ENCODE measurements around the gene INPP5E. TPM values are rescaled to one million over a fixed set of nuclear protein-coding genes. Genes with fewer than 3 reads are reported as not detected.

INPP5E gene
- total RNA-seq, 1 experiment from 2014 or later: 15.9 TPM

- no peak for DNase-seq (ENCODE audit: low spot score)
Observed at GRCh38 chr9:136474021-136474640, 34.5 kb upstream of the INPP5E start.

GRCh38 chr9:136473354-136473721 lies 33.7 kb upstream of the INPP5E start:
- no peak for DNase-seq (ENCODE audit: low spot score)

DNA sequence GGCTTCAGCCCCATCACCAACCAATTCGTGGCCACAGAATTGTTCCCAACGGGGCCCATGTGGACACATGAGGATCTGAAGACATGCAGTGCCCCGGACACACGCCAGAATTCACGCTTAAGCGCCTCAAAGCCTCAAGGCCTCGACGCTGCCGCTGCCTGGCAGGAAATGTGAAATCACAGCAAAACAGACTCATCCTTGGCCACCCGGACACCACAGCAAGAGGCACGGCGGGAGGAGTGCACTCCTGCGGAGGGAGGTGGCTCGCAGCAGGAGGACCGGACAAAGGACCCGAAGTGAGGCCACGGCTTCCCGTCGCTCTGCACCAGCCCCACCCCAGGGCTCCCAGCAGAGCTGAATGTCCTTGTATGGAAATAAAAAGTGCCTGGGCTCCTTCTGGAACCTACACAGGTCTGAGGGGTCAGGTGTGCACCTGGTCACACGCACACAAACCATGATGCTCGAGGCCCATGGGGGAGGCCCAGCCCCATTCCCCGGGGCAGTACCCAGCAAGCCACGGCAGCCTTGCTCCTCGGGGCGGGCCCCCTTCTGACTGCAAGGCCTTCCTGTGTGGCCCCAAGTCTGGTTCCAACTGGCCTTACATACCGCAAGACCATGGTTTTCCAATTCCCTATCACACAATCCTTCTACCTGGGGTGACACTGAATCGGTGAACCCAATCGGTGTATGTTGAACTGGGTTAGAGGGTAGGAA lies 33.2 kb upstream of the INPP5E start:
- DNase-seq (ENCODE audit: low spot score): no peak

GRCh38 chr9:136471802-136472487 lies 32.3 kb upstream of the INPP5E start:
- DNase-seq (ENCODE audit: low spot score): no peak

DNA sequence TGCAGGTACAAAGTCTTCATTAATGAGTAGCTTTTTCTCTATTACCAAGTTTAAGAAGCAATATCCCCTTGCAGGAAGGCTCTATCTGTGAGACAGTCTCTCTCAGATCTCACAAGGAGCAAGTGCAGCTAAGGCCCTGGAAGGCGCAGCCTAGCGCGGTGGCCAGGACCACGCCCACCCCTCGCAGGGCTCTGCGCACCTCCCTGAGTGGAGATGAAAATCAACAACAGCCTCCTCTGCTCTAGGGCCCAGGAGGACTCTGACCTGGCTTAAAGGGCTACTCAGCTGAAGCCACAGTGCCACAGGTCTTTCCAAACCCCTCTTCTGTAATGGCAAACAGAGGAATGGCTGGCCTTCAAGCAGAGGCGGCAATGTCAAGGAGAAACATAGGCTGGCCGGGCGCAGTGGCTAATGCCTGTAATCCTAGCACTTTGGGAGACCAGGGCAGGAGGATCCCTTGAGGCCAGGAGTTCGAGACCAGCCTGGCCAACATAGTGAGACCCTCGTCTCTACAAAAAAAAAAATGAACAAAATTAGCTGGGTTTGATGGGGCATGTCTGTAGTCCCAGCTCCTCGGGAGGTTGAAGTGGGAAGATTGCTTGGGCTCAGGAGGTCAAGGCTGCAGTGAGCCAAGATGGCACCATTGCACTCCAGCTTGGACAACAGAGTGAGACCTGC lies 31.3 kb upstream of the INPP5E start:
- no peak for DNase-seq (ENCODE audit: low spot score)

DNA sequence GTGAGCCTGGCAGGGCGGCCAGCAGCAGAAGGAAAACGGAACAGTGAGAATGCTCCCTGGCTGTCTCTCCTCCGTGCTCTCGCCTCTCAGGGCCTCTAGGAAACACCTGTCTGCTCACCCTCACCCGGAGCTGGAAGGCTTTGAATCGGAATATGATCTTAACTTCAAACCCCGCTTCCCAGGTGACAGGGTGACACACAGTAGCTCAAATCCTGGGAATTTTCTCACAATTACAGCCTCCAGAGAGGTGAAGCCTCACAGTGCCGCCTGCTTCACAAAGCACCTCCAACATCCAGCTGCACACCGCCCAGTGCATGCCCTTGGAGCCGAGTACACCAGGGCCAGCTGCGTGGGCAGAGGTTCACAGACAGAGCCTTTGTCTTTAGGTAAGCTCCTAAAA lies 30.7 kb upstream of the INPP5E start:
- DNase-seq (ENCODE audit: low spot score): no peak

DNA sequence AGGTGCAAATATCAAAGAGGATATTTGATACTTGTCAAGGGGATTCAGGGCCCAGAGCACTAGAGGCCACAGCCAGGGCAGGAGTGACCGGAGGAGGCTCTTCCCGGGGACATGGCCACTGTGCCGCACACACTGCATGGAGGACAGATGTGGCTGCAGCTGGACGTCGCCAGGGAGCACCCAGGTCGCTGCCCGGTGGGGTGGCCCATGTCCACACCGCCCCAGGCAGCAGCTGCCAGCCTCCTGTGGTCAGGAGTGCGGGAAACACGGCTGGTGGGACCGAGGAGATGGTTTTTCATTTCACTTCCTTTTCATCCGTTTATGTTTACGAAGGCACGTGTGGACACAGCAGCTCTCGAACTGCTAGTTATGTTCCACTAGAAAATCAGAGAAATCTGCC lies 28.1 kb upstream of the INPP5E start:
- DNase-seq (ENCODE audit: low spot score): no peak

DNA sequence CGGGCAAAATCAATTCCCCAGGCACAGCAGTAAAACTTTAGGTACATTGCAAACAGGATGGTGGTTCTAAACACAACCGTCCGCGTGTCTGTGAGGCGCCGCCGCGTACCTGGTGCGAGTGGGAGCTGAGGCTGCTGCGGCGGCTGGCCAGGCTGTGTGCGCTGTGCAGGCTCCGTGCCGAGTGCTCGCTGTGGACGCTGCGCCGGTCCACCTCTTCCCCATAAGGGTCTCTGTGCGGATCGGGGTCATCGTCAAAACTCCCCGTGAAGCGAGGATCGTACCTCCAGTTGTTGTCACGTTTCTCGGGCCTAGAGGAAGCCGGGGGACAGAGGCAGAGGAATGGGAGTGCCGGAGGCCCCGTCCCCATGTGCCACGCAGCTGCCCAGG lies 26.5 kb upstream of the INPP5E start:
- no peak for DNase-seq (ENCODE audit: low spot score)

DNA sequence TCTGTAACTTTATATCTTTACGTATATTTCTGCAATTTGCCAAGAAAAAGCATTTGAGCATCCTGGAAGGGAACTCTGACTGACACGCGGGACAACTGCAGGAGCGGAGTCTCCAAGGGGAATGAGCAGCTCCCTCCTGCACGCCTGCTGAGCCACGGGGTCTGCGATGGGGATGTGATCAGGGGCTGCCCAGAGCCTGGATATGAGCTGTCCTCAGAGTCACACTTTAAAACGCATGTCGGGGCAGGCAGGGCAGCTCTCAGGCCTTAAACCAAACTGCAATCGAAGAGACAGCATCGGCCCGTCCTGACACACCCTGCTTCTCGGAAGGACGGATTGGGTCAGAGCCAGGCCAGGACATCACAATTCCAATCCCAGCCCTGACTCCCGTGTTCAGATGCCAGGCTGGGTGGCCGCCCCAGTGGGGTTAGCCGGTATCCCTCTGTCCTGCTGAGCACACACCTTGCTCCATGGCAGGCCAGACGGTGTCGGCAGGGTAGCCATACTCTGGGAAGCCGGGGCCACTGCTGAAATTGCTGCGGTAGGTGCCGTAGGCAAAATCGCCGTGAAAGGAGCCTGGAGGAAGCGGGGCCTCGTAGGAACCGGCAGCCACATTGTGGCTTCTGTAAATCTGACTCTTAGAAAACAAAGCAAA lies 26.0 kb upstream of the INPP5E start:
- DNase-seq (ENCODE audit: low spot score): no peak

DNA sequence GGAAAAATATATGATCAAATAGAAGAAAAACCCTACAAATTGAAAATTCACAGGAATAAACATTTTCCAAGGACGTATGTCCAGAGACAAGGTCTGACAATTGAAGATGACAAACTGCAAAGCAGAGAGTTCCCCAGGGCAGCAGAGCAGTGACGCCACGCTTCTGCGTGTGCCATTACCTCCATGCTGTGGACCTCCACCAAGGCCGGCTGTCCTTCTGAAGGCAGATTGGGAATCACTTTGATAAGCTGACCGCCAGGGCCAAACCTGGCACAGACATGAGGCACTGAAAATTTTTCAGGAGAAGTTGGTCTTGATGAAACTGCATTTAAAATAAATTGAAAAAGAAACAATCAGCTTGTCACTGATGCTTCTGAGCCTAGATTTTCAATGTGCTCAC lies 24.6 kb upstream of the INPP5E start:
- DNase-seq (ENCODE audit: low spot score): no peak

- no peak for DNase-seq (ENCODE audit: low spot score)
Observed at GRCh38 chr9:136463578-136463977, 23.9 kb upstream of the INPP5E start.

GRCh38 chr9:136462664-136463063 lies 23.0 kb upstream of the INPP5E start:
- DNase-seq (ENCODE audit: low spot score): no peak

DNA sequence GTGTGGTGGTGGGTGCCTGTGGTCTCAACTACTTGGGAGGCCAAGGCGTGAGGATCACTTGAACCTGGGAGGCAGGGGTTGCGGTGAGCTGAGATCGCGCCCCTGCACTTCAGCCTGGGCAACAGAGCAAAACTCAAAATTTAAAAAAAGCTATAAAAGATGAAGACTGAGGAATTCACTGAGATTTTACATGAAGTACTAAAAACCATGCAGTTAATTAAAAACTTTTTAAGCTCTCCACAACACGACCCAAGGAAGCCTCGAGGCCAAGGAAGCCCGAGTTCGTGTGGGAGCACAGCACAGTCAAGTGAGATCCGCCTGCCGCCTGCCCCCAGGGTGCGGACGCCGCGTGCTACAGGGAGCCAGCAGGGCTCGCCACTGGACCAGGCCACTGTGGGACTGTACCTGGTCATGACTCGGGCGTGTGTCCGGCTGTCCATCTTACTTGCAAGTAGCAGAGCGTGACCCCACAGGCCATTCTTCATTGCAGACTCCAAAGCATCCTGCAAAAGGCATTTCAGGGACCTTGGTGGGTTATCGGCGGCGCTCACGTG lies 21.2 kb upstream of the INPP5E start:
- no peak for DNase-seq (ENCODE audit: low spot score)

DNA sequence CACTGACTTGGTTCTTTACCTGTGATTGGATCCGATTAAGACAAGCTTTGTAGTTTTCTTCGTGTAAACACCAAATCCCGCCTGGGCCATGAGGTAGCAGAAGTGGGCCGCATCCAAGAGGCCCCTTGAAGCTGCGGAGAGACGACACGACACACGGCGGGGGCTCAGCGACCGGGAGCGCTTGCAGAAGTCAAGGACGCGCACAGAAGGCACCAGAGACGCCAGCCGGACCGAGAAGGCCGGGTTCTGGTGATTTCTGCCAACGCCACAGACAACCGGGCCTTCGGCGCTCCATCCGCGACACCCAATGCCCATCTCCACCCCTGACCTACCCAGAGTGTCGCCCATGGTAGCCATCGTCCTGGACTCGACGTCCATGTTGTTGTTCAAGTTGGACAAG lies 19.8 kb upstream of the INPP5E start:
- DNase-seq (ENCODE audit: low spot score): no peak

DNA sequence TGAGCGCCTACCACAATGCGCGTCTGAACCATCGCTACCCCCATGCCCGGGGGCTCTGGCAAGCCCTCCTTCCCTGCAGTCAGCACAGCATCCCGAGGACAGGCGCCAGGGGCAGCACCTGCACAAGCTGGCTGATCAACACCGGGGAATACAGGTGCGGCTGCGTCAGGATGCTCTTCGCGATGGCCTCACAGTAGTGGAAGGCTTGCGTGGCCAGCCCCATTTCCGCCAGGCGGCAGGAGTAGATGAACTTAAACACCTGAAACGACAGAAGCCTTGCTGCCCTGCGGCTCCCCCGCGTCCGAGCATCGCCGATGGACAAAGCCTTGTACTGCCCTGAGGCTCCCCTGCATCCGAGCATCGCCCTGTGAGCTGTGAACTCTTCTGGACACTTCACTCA lies 17.7 kb upstream of the INPP5E start:
- no peak for DNase-seq (ENCODE audit: low spot score)

GRCh38 chr9:136456258-136456657 lies 16.6 kb upstream of the INPP5E start:
- no peak for DNase-seq (ENCODE audit: low spot score)

- DNase-seq (ENCODE audit: low spot score): no peak
Observed at GRCh38 chr9:136455043-136456002, 15.7 kb upstream of the INPP5E start.

DNA sequence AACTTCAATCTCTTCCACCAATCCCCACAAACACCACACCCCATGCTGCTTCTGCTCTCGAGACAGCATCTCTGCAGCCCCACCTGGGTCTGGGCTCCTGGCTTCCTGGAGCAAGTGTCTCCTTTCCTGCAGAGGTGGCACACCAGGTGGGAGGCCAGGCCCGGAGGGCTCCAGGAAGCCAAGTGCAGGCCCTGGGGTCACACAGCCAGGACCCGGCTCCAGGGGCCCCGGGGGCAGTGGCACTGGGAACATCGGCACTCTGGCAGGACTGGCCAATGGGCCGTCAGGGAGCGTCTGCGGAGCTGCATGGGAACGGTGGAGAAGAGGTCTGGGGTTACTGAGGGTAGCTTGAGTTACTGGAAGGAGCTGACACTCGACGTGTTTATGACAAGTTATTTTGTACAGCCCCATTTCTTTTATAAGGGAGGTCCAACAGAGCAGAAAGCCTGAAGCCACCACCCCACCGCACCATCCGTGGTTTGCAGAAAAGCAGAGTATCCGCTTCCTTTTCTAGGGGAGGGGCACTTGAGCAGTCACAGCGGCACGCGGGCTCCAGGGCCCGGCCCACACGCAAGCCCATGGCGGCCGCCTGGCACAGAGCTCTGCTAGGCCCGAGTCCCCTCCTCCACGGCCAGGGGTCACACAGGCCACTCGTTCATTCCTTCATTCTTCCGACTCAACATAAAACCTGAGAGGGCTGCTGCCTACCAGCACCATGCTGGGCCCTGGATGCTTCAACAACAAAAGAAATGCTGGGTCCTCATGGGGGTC lies 14.6 kb upstream of the INPP5E start:
- no peak for DNase-seq (ENCODE audit: low spot score)

- DNase-seq (ENCODE audit: low spot score): no peak
Observed at GRCh38 chr9:136453326-136453725, 13.7 kb upstream of the INPP5E start.

Measured in HT-29 (cell line).